Activated naive CD4-positive, alpha-beta T cell treated with anti-CD3 and anti-CD28 coated beads, Interleukin-2, amount 10 ng/mL, durations not matched to agents 7 days and 5 days (primary cell): Measurements from ENCODE around the gene LRRC41.

Source experiments
- CTCF ChIA-PET: fragments of 350-600 bp; sonication (Branson Sonifier 250); formaldehyde crosslinking; loops from one replicate; lab custom pipeline; 2021; ENCODE audit warnings: antibody characterized with exemption; lab: Charles Lee
- DNase-seq: peaks from one replicate; pipeline ENCODE4 v3.0.0-alpha.2; 2020
- H3K27ac Mint-ChIP-seq: one replicate; pipeline ENCODE4 v1.8.0; 2021; ENCODE audit warnings: mild to moderate bottlenecking, moderate library complexity, mixed read lengths
- H3K27me3 Mint-ChIP-seq: one replicate; pipeline ENCODE4 v1.8.0; 2021; ENCODE audit warnings: mild to moderate bottlenecking, mixed read lengths
- H3K36me3 Mint-ChIP-seq: one replicate; pipeline ENCODE4 v1.8.0; 2021; ENCODE audit warnings: mixed read lengths
- H3K4me1 Mint-ChIP-seq: one replicate; pipeline ENCODE4 v1.8.0; 2021; ENCODE audit warnings: mixed read lengths
- H3K4me3 Mint-ChIP-seq: one replicate; pipeline ENCODE4 v1.8.0; 2021; ENCODE audit warnings: mild to moderate bottlenecking, moderate library complexity, mixed read lengths
- H3K9me3 Mint-ChIP-seq: one replicate; pipeline ENCODE4 v1.8.0; 2021; ENCODE audit warnings: mixed read lengths

Gene LRRC41

GRCh38 chr1:46285730-46286477, 17.5 kb downstream of the LRRC41 start:
- DNase-seq, result peak; percentile 57
- CTCF ChIA-PET, result interaction anchor here (0.6 to 2.4 kb wide), 9 partner anchors 10 to 62 kb away, joined by 3 to 11 read pairs (median 4); partner anchors contain the start of genes LRRC41, RAD54L and UQCRH
- no peak overlapping the region for H3K4me3 Mint-ChIP-seq
- peaks cover 28% of the 10 kb centered on the region for H3K4me1 Mint-ChIP-seq
- H3K9me3 Mint-ChIP-seq, result no peaks in the 10 kb centered on the region
- H3K27me3 Mint-ChIP-seq, result no peaks in the 10 kb centered on the region
- H3K27ac Mint-ChIP-seq, result peak overlapping the region; percentile 74
- peaks cover 39% of the 10 kb centered on the region for H3K36me3 Mint-ChIP-seq

GRCh38 chr1:46284597-46285564, 18.5 kb downstream of the LRRC41 start:
- H3K27me3 Mint-ChIP-seq, result no peaks in the 10 kb centered on the region
- H3K4me3 Mint-ChIP-seq, result no peak overlapping the region
- no peak overlapping the region for H3K27ac Mint-ChIP-seq
- CTCF ChIA-PET, result interaction anchor here (1.0 to 1.9 kb wide), 6 partner anchors 9 to 63 kb away, joined by 3 to 11 read pairs (median 4); partner anchors contain the start of gene RAD54L
- DNase-seq, result no peak
- peaks cover 28% of the 10 kb centered on the region for H3K4me1 Mint-ChIP-seq
- no peaks in the 10 kb centered on the region for H3K9me3 Mint-ChIP-seq
- peaks cover 43% of the 10 kb centered on the region for H3K36me3 Mint-ChIP-seq

GRCh38 chr1:46284058-46284457, 19.4 kb downstream of the LRRC41 start:
- no peak overlapping the region for H3K27ac Mint-ChIP-seq

GRCh38 chr1:46281021-46281420, 22.4 kb downstream of the LRRC41 start:
- DNase-seq, result no peak
- Mint-ChIP-seq H3K9me3 (no peaks in the 10 kb centered on the region), H3K27ac (no peak overlapping the region), H3K27me3 (no peaks in the 10 kb centered on the region), H3K4me1 (peaks cover 16% of the 10 kb centered on the region), H3K36me3 (peaks cover 60% of the 10 kb centered on the region), H3K4me3 (no peak overlapping the region)
- CTCF ChIA-PET, result no interaction called here

More at GRCh38 chr1:46284058-46284457, 19.4 kb downstream of the LRRC41 start:
- peaks cover 28% of the 10 kb centered on the region for H3K4me1 Mint-ChIP-seq
- no peaks in the 10 kb centered on the region for H3K9me3 Mint-ChIP-seq
- peaks cover 43% of the 10 kb centered on the region for H3K36me3 Mint-ChIP-seq
- H3K27me3 Mint-ChIP-seq, result no peaks in the 10 kb centered on the region
- DNase-seq, result no peak
- CTCF ChIA-PET, result interaction anchor here (1.1 kb wide), 1 partner anchor 40 kb away, joined by 3 read pairs; no protein-coding TSS in a partner anchor
- no peak overlapping the region for H3K4me3 Mint-ChIP-seq

GRCh38 chr1:46280092-46280491, 23.3 kb downstream of the LRRC41 start:
- CTCF ChIA-PET, result no interaction called here
- Mint-ChIP-seq H3K27me3 (no peaks in the 10 kb centered on the region), H3K4me3 (no peak overlapping the region), H3K36me3 (peaks cover 65% of the 10 kb centered on the region), H3K4me1 (peaks cover 7% of the 10 kb centered on the region), H3K9me3 (no peaks in the 10 kb centered on the region), H3K27ac (no peak overlapping the region)
- DNase-seq, result no peak

- peaks cover 65% of the 10 kb centered on the region for H3K36me3 Mint-ChIP-seq
- no peaks in the 10 kb centered on the region for H3K4me1 Mint-ChIP-seq
- H3K27me3 Mint-ChIP-seq, result no peaks in the 10 kb centered on the region
- H3K4me3 Mint-ChIP-seq, result no peak overlapping the region
- no peak for DNase-seq
- no peak overlapping the region for H3K27ac Mint-ChIP-seq
- no peaks in the 10 kb centered on the region for H3K9me3 Mint-ChIP-seq
- CTCF ChIA-PET, result no interaction called here
Measured at GRCh38 chr1:46278807-46279206, 24.6 kb downstream of the LRRC41 start.

GRCh38 chr1:46277658-46278373, 25.6 kb downstream of the LRRC41 start:
- Mint-ChIP-seq H3K4me3 (no peak overlapping the region), H3K27me3 (no peaks in the 10 kb centered on the region), H3K4me1 (no peaks in the 10 kb centered on the region), H3K9me3 (no peaks in the 10 kb centered on the region), H3K27ac (no peak overlapping the region), H3K36me3 (peaks cover 64% of the 10 kb centered on the region)
- no peak for DNase-seq
- CTCF ChIA-PET, result interaction anchor here (0.9 kb wide), 1 partner anchor 83 kb away, joined by 3 read pairs; no protein-coding TSS in a partner anchor

GRCh38 chr1:46275030-46275337, 28.4 kb downstream of the LRRC41 start:
- Mint-ChIP-seq H3K4me3 (no peak overlapping the region), H3K9me3 (no peaks in the 10 kb centered on the region), H3K27ac (no peak overlapping the region), H3K4me1 (no peaks in the 10 kb centered on the region), H3K27me3 (no peaks in the 10 kb centered on the region), H3K36me3 (peaks cover 56% of the 10 kb centered on the region)
- no peak for DNase-seq
- CTCF ChIA-PET, result interaction anchor here (0.8 kb wide), 1 partner anchor 73 kb away, joined by 3 read pairs; no protein-coding TSS in a partner anchor

- Mint-ChIP-seq H3K27me3 (no peaks in the 10 kb centered on the region), H3K36me3 (peaks cover 59% of the 10 kb centered on the region), H3K9me3 (no peaks in the 10 kb centered on the region), H3K27ac (no peak overlapping the region), H3K4me3 (no peak overlapping the region), H3K4me1 (no peaks in the 10 kb centered on the region)
- DNase-seq, result no peak
- CTCF ChIA-PET, result interaction anchor here (0.6 to 1.1 kb wide), 3 partner anchors 13 to 238 kb away, joined by 3 read pairs; no protein-coding TSS in a partner anchor
Measured at GRCh38 chr1:46274225-46275029, 29.0 kb downstream of the LRRC41 start.

- Mint-ChIP-seq H3K9me3 (no peaks in the 10 kb centered on the region), H3K27ac (no peak overlapping the region), H3K4me3 (no peak overlapping the region), H3K27me3 (no peaks in the 10 kb centered on the region), H3K4me1 (no peaks in the 10 kb centered on the region), H3K36me3 (peaks cover 58% of the 10 kb centered on the region)
- no peak for DNase-seq
- CTCF ChIA-PET, result no interaction called here
Measured at GRCh38 chr1:46268578-46268977, 34.8 kb downstream of the LRRC41 start.

- no peaks in the 10 kb centered on the region for H3K4me1 Mint-ChIP-seq
- H3K9me3 Mint-ChIP-seq, result no peaks in the 10 kb centered on the region
- CTCF ChIA-PET, result interaction anchor here (1.8 to 2.1 kb wide), 2 partner anchors 18 to 39 kb away, joined by 6 to 7 read pairs; no protein-coding TSS in a partner anchor
- H3K36me3 Mint-ChIP-seq, result peaks cover 67% of the 10 kb centered on the region
- no peak overlapping the region for H3K27ac Mint-ChIP-seq
- no peaks in the 10 kb centered on the region for H3K27me3 Mint-ChIP-seq
- no peak for DNase-seq
- no peak overlapping the region for H3K4me3 Mint-ChIP-seq
Measured at GRCh38 chr1:46263146-46263545, 40.3 kb downstream of the LRRC41 start.

- CTCF ChIA-PET, result interaction anchor here (0.9 to 2.1 kb wide), 3 partner anchors 11 to 39 kb away, joined by 3 to 7 read pairs (median 6); no protein-coding TSS in a partner anchor
- Mint-ChIP-seq H3K27ac (no peak overlapping the region), H3K4me3 (no peak overlapping the region), H3K9me3 (no peaks in the 10 kb centered on the region), H3K4me1 (no peaks in the 10 kb centered on the region), H3K36me3 (peaks cover 62% of the 10 kb centered on the region), H3K27me3 (no peaks in the 10 kb centered on the region)
- DNase-seq, result no peak
Measured at GRCh38 chr1:46262508-46262907, 40.9 kb downstream of the LRRC41 start.

- H3K27me3 Mint-ChIP-seq, result no peaks in the 10 kb centered on the region
- peaks cover 8% of the 10 kb centered on the region for H3K4me1 Mint-ChIP-seq
- H3K27ac Mint-ChIP-seq, result no peak overlapping the region
- DNase-seq, result no peak
- no peak overlapping the region for H3K4me3 Mint-ChIP-seq
- CTCF ChIA-PET, result no interaction called here
- H3K36me3 Mint-ChIP-seq, result peaks cover 52% of the 10 kb centered on the region
- H3K9me3 Mint-ChIP-seq, result no peaks in the 10 kb centered on the region
Measured at GRCh38 chr1:46256523-46256922, 46.9 kb downstream of the LRRC41 start.
